T-helper 1 cell treated with Interleukin-12 subunit alpha and Interleukin-12 subunit beta and Interleukin-4 antibody, amounts not matched to agents 30 μg/mL and 1 μg/mL, for 36 hours (primary cell): ENCODE measurements around the gene CMIP.
"Not testable (repeated sequence)": the region's sequence is repeated elsewhere in the genome, so short reads cannot be mapped to it uniquely, and the experiment has no call there.

Source experiments
- H3K27ac Mint-ChIP-seq: one replicate; pipeline ENCODE4 v1.8.0; 2021; ENCODE audit warnings: mild to moderate bottlenecking, mixed read lengths
- H3K27me3 Mint-ChIP-seq: one replicate; pipeline ENCODE4 v1.8.0; 2021; ENCODE audit warnings: low read depth, mixed read lengths
- H3K36me3 Mint-ChIP-seq: one replicate; pipeline ENCODE4 v1.8.0; 2021; ENCODE audit warnings: low read depth, mixed read lengths
- H3K4me1 Mint-ChIP-seq: one replicate; pipeline ENCODE4 v1.8.0; 2021; ENCODE audit warnings: low read depth, mixed read lengths
- H3K4me3 Mint-ChIP-seq: one replicate; pipeline ENCODE4 v1.8.0; 2021; ENCODE audit warnings: mild to moderate bottlenecking, moderate library complexity, mixed read lengths
- H3K9me3 Mint-ChIP-seq: one replicate; pipeline ENCODE4 v1.8.0; 2021; ENCODE audit warnings: mixed read lengths

CMIP gene

GRCh38 chr16:81568749-81569087, 124.1 kb downstream of the CMIP start:
- no peaks in the 10 kb centered on the region for H3K9me3 Mint-ChIP-seq
- H3K27ac Mint-ChIP-seq: no peak overlapping the region
- H3K36me3 Mint-ChIP-seq: no peaks in the 10 kb centered on the region
- no peak overlapping the region for H3K4me3 Mint-ChIP-seq
- H3K4me1 Mint-ChIP-seq: peaks cover 6% of the 10 kb centered on the region
- H3K27me3 Mint-ChIP-seq: no peaks in the 10 kb centered on the region

- Mint-ChIP-seq H3K27me3 (no peaks in the 10 kb centered on the region), H3K9me3 (no peaks in the 10 kb centered on the region), H3K4me1 (peaks cover 6% of the 10 kb centered on the region), H3K27ac (no peak overlapping the region), H3K36me3 (no peaks in the 10 kb centered on the region), H3K4me3 (no peak overlapping the region)
Observed at GRCh38 chr16:81569361-81570034, 124.9 kb downstream of the CMIP start.

- no peaks in the 10 kb centered on the region for H3K27me3 Mint-ChIP-seq
Observed at GRCh38 chr16:81570151-81570846, 125.7 kb downstream of the CMIP start.

GRCh38 chr16:81571175-81571574, 126.6 kb downstream of the CMIP start:
- no peaks in the 10 kb centered on the region for H3K27me3 Mint-ChIP-seq
- H3K9me3 Mint-ChIP-seq: no peaks in the 10 kb centered on the region
- H3K4me1 Mint-ChIP-seq: peaks cover 6% of the 10 kb centered on the region
- no peak overlapping the region for H3K4me3 Mint-ChIP-seq
- H3K36me3 Mint-ChIP-seq: no peaks in the 10 kb centered on the region
- no peak overlapping the region for H3K27ac Mint-ChIP-seq

More at GRCh38 chr16:81570151-81570846, 125.7 kb downstream of the CMIP start:
- H3K9me3 Mint-ChIP-seq: no peaks in the 10 kb centered on the region
- no peaks in the 10 kb centered on the region for H3K36me3 Mint-ChIP-seq
- peaks cover 6% of the 10 kb centered on the region for H3K4me1 Mint-ChIP-seq
- H3K4me3 Mint-ChIP-seq: no peak overlapping the region
- no peak overlapping the region for H3K27ac Mint-ChIP-seq

GRCh38 chr16:81571592-81572385, 127.2 kb downstream of the CMIP start:
- no peaks in the 10 kb centered on the region for H3K9me3 Mint-ChIP-seq
- no peaks in the 10 kb centered on the region for H3K27me3 Mint-ChIP-seq
- peaks cover 5% of the 10 kb centered on the region for H3K4me1 Mint-ChIP-seq
- H3K27ac Mint-ChIP-seq: no peak overlapping the region
- no peaks in the 10 kb centered on the region for H3K36me3 Mint-ChIP-seq
- no peak overlapping the region for H3K4me3 Mint-ChIP-seq

GRCh38 chr16:81572386-81573144, 128.0 kb downstream of the CMIP start:
- Mint-ChIP-seq H3K36me3 (no peaks in the 10 kb centered on the region), H3K4me1 (peaks cover 5% of the 10 kb centered on the region), H3K9me3 (no peaks in the 10 kb centered on the region), H3K4me3 (no peak overlapping the region), H3K27ac (no peak overlapping the region), H3K27me3 (no peaks in the 10 kb centered on the region)

- H3K27me3 Mint-ChIP-seq: no peaks in the 10 kb centered on the region
- H3K27ac Mint-ChIP-seq: no peak overlapping the region
- no peaks in the 10 kb centered on the region for H3K9me3 Mint-ChIP-seq
- no peaks in the 10 kb centered on the region for H3K36me3 Mint-ChIP-seq
- H3K4me3 Mint-ChIP-seq: no peak overlapping the region
- no peaks in the 10 kb centered on the region for H3K4me1 Mint-ChIP-seq
Observed at GRCh38 chr16:81573533-81574020, 129.0 kb downstream of the CMIP start.

GRCh38 chr16:81574168-81574567, 129.6 kb downstream of the CMIP start:
- H3K36me3 Mint-ChIP-seq: no peaks in the 10 kb centered on the region
- H3K27me3 Mint-ChIP-seq: no peaks in the 10 kb centered on the region
- no peaks in the 10 kb centered on the region for H3K4me1 Mint-ChIP-seq
- no peak overlapping the region for H3K4me3 Mint-ChIP-seq
- no peaks in the 10 kb centered on the region for H3K9me3 Mint-ChIP-seq
- no peak overlapping the region for H3K27ac Mint-ChIP-seq

GRCh38 chr16:81575307-81575706, 130.7 kb downstream of the CMIP start:
- Mint-ChIP-seq H3K36me3 (no peaks in the 10 kb centered on the region), H3K9me3 (no peaks in the 10 kb centered on the region), H3K27me3 (no peaks in the 10 kb centered on the region), H3K4me3 (no peak overlapping the region), H3K27ac (no peak overlapping the region), H3K4me1 (no peaks in the 10 kb centered on the region)

GRCh38 chr16:81575834-81576233, 131.2 kb downstream of the CMIP start:
- Mint-ChIP-seq H3K27ac (no peak overlapping the region), H3K9me3 (no peaks in the 10 kb centered on the region), H3K4me3 (no peak overlapping the region), H3K27me3 (no peaks in the 10 kb centered on the region), H3K4me1 (no peaks in the 10 kb centered on the region), H3K36me3 (no peaks in the 10 kb centered on the region)

GRCh38 chr16:81576696-81577095, 132.1 kb downstream of the CMIP start:
- no peak overlapping the region for H3K27ac Mint-ChIP-seq
- no peaks in the 10 kb centered on the region for H3K4me1 Mint-ChIP-seq
- no peak overlapping the region for H3K4me3 Mint-ChIP-seq
- no peaks in the 10 kb centered on the region for H3K9me3 Mint-ChIP-seq
- H3K36me3 Mint-ChIP-seq: no peaks in the 10 kb centered on the region
- H3K27me3 Mint-ChIP-seq: no peaks in the 10 kb centered on the region

- not testable (repeated sequence) for H3K36me3 Mint-ChIP-seq, H3K27ac Mint-ChIP-seq, H3K9me3 Mint-ChIP-seq, H3K4me3 Mint-ChIP-seq, H3K27me3 Mint-ChIP-seq, H3K4me1 Mint-ChIP-seq
Observed at GRCh38 chr16:81577272-81577671, 132.7 kb downstream of the CMIP start.

- H3K27me3 Mint-ChIP-seq: no peaks in the 10 kb centered on the region
- no peaks in the 10 kb centered on the region for H3K9me3 Mint-ChIP-seq
- no peak overlapping the region for H3K4me3 Mint-ChIP-seq
- no peak overlapping the region for H3K27ac Mint-ChIP-seq
- H3K36me3 Mint-ChIP-seq: no peaks in the 10 kb centered on the region
- no peaks in the 10 kb centered on the region for H3K4me1 Mint-ChIP-seq
Observed at GRCh38 chr16:81578076-81578475, 133.5 kb downstream of the CMIP start.

GRCh38 chr16:81578636-81579413, 134.2 kb downstream of the CMIP start:
- Mint-ChIP-seq H3K27ac (no peak overlapping the region), H3K36me3 (no peaks in the 10 kb centered on the region), H3K9me3 (no peaks in the 10 kb centered on the region), H3K4me1 (no peaks in the 10 kb centered on the region), H3K27me3 (no peaks in the 10 kb centered on the region), H3K4me3 (no peak overlapping the region)
